Right lobe of liver (tissue), 6 donors: ENCODE data around the gene POMC. TPM values are rescaled to one million over a fixed set of nuclear protein-coding genes. Genes with fewer than 3 reads are reported as not detected.
"Not testable (repeated sequence)": the region's sequence is repeated elsewhere in the genome, so short reads cannot be mapped to it uniquely, and the experiment has no call there.

Experiments used
- ATAC-seq, 4 donors: fragments of 200-7000 bp; cut with Tn5 transposase; one replicate each; pipeline ENCODE4 v1.9.1; 2020; ENCODE audit warnings: mild to moderate bottlenecking in 4 of 4, moderate library complexity in 4 of 4
- DNase-seq, 3 donors: peaks; one replicate each; pipeline ENCODE4 v3.0.0-alpha.2; 2020
- H3K27ac ChIP-seq, 3 donors: fragments of 200-600 bp; one replicate each; pipeline ENCODE4 v1.8.0; 2022
- H3K27me3 ChIP-seq, 2 donors: fragments of 200-600 bp; one replicate each; pipeline ENCODE4 v1.8.0; 2022
- H3K36me3 ChIP-seq, 4 donors: fragments of 200-600 bp; sonication (generic) in 1 of 4; one replicate each; pipeline versions ENCODE4 v1.5.1 to v1.8.0; 2017 to 2022; ENCODE audit warnings: control low read depth in 1 of 4
- H3K4me1 ChIP-seq, 4 donors: fragments of 200-600 bp; sonication (generic) in 1 of 4; one replicate each; pipeline versions ENCODE4 v1.5.1 to v1.8.0; 2017 to 2022; ENCODE audit warnings: control low read depth in 1 of 4
- H3K4me3 ChIP-seq, 3 donors: fragments of 200-600 bp; one replicate each; pipeline ENCODE4 v1.8.0; 2022
- H3K9me3 ChIP-seq, 4 donors: fragments of 200-600 bp; sonication (generic) in 1 of 4; one replicate each; pipeline versions ENCODE4 v1.5.1 to v1.8.0; 2017 to 2022; ENCODE audit warnings: control low read depth in 1 of 4
- POLR2A ChIP-seq: fragments of 450-650 bp; IDR thresholded peaks from one replicate; pipeline ENCODE4 v1.6.1; 2017; ENCODE audit warnings: antibody characterized with exemption, mild to moderate bottlenecking
- WGBS: methylation state at CpG from one replicate; pipeline ENCODE4 v1.1.6; 2018; ENCODE audit warnings: low coverage, low lambda C conversion rate; ENCODE audit not compliant: insufficient coverage; ENCODE audit errors: missing lambda C conversion rate; 5-methylcytosine and 5-hydroxymethylcytosine counted together
- intact Hi-C, 2 donors: fragments of 100-400 bp; cut with DNase I; formaldehyde crosslinking; loops; one replicate each; pipeline versions ENCODE4 v1.11.2 to v1.14.1; 2022
- total RNA-seq, 6 experiments: library from RNA; depleted of rRNA in 2 of 6; stranded (reverse); fragments of >200 nt in 2 of 6; fragmentation: NEBNext Ultra II Directional in 3 of 6; extraction: Animal tissue kit (Norgen Biotek cat#: 25700) in 3 of 6; gene quantifications; one replicate each; pipeline versions ENCODE4 v1.1.0 to v1.2.4, GENCODE V29; 2016 to 2023
- TF ChIP-seq, protein P1 (sequence below), 4 donors: fragments of 200-600 bp in 3 of 4; fragments of 450-650 bp in 1 of 4; IDR thresholded peaks; one replicate each; pipeline versions ENCODE4 v1.5.1 to v1.8.0; 2016 to 2022; ENCODE audit warnings: antibody characterized with exemption in 4 of 4, mild to moderate bottlenecking in 2 of 4
- donor health status: DM: no; HTN: yes; CAD: no.
- donor health status: DM: no; HTN: no; CAD: no.
- donor health status: DM: no; HTN: no; CAD: no.
- donor health status: DM: no; HTN: yes; CAD: no.
- donor health status: DM: no; HTN: yes; CAD: no.

POMC gene
- total RNA-seq, 6 experiments from 2014 or later, result 0.30 to 1.6 (median 0.57) TPM

DNA sequence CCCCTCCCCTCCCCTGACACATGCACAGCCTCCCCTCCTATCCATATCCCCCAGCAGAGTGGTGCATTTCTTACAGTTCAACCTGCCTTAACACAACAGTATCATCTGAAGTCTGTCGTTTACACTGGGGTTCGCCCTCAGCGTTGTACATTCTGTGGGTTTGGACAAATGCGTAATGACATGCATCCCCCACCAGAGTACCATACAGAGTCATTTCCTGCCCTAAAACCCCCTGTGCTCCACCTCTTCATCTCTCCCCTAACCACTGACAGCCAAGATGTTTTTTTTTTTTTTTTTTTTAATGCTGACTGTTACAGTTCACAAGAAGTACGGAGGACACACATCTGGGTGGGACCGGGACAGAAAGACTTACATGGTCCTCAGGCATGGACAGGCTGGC, 22.6 kb downstream of the POMC start:
- Histone ChIP-seq H3K4me1 (no peaks in the 10 kb centered on the region), H3K36me3 (no peaks in the 10 kb centered on the region), H3K9me3 (no peaks in the 10 kb centered on the region), H3K27ac (no peak overlapping the region), H3K4me3 (no peak overlapping the region), H3K27me3 (no peaks in the 10 kb centered on the region)
- TF ChIP-seq, protein P1, sequence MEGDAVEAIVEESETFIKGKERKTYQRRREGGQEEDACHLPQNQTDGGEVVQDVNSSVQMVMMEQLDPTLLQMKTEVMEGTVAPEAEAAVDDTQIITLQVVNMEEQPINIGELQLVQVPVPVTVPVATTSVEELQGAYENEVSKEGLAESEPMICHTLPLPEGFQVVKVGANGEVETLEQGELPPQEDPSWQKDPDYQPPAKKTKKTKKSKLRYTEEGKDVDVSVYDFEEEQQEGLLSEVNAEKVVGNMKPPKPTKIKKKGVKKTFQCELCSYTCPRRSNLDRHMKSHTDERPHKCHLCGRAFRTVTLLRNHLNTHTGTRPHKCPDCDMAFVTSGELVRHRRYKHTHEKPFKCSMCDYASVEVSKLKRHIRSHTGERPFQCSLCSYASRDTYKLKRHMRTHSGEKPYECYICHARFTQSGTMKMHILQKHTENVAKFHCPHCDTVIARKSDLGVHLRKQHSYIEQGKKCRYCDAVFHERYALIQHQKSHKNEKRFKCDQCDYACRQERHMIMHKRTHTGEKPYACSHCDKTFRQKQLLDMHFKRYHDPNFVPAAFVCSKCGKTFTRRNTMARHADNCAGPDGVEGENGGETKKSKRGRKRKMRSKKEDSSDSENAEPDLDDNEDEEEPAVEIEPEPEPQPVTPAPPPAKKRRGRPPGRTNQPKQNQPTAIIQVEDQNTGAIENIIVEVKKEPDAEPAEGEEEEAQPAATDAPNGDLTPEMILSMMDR (IDR thresholded peaks at IDR 0.05), result no peak
- TF ChIP-seq POLR2A, result no peak
- ATAC-seq (no peak), DNase-seq (peak in 1 of 3 donors; percentile 5)
- WGBS, result 72% methylated on average over 6 of the region's 6 CpGs
- intact Hi-C loops, result no loop called here

DNA sequence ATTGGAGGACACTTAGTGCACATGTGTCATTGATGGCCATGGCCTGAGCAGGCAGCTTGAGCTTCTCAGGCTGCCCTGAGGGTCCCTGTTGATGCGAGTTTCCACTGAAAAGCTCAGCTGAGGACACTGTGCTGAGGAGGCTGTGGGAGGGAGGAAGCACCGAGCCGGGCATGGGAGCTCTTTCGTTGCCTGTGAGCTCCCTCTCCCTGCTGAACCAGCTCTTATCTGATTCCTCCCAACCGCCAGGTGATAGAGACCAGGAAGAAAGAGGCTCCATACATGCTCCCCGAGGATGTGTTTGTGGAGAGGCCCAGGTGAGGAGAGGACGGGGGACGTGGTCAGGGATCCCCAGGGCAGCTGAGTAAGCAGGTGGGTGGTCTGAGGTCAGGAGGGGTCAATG, 27.3 kb downstream of the POMC start:
- H3K9me3 ChIP-seq, result no peaks in the 10 kb centered on the region

DNA sequence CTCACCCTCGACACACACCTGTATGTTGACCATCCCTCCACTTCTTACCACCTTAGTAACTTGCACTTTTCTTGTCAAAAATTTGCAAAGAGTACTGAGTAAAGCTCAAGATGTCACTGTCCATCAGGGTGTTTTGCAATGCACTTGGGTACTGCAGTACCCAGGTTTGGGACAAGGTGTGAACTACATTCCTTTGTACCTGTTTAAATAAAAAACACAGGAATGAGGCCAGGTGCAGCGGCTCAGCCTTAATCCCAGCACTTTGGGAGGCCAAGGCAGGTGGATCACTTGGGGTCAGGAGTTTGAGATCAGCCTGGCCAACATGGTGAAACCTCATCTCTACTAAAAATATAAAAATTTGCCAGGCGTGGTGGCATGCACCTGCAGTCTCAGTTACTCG, 27.8 kb downstream of the POMC start:
- DNase-seq, H3K4me3 ChIP-seq, H3K36me3 ChIP-seq, H3K4me1 ChIP-seq, ATAC-seq, H3K9me3 ChIP-seq, intact Hi-C loops, H3K27me3 ChIP-seq, H3K27ac ChIP-seq: not testable (repeated sequence)
- WGBS, result 70% methylated on average over 3 of the region's 4 CpGs

More for the DNA sequence above, 27.3 kb downstream of the POMC start:
- Histone ChIP-seq H3K4me1 (no peaks in the 10 kb centered on the region), H3K4me3 (no peak overlapping the region), H3K27ac (no peak overlapping the region), H3K36me3 (no peaks in the 10 kb centered on the region), H3K27me3 (no peaks in the 10 kb centered on the region)
- DNase-seq (no peak), ATAC-seq (no peak)
- no peak for TF ChIP-seq POLR2A
- TF ChIP-seq, protein P1 (IDR thresholded peaks at IDR 0.05), result no peak
- intact Hi-C loops, result no loop called here
- 43% methylated on average over 4 of the region's 8 CpGs for WGBS

DNA sequence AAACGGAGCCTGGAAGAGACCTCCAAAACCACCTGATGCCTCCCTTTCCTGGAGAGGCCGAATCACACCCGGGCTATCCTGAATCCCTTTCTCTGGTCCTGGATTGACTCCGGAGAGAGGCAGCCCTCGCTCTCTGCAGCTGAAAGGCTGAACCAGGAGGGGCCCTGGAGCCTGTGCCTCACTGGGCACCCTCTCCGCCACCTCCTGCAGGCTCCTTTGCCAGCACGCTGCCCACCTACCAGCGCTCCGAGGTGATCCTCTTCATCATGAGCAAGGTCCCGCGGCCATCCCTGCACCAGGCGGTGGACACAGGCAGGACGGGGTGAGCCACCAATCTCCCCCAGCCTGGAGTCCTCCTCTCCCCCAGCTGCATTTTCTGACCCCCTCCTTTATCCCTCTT, 35.7 kb downstream of the POMC start:
- DNase-seq (no peak), ATAC-seq (no peak)
- no peaks in the 10 kb centered on the region for H3K9me3 ChIP-seq
- no peaks in the 10 kb centered on the region for H3K4me1 ChIP-seq
- no peaks in the 10 kb centered on the region for H3K27me3 ChIP-seq
- H3K27ac ChIP-seq, result no peak overlapping the region
- H3K36me3 ChIP-seq, result no peaks in the 10 kb centered on the region
- TF ChIP-seq POLR2A, result no peak
- TF ChIP-seq, protein P1 (IDR thresholded peaks at IDR 0.05), result no peak
- 100% methylated on average over 1 of the region's 13 CpGs for WGBS
- no peak overlapping the region for H3K4me3 ChIP-seq
- intact Hi-C loops, result loop anchor here in 1 of 2 donors (10.0 kb wide), 1 partner anchor 148 kb away; no protein-coding TSS in a partner anchor

DNA sequence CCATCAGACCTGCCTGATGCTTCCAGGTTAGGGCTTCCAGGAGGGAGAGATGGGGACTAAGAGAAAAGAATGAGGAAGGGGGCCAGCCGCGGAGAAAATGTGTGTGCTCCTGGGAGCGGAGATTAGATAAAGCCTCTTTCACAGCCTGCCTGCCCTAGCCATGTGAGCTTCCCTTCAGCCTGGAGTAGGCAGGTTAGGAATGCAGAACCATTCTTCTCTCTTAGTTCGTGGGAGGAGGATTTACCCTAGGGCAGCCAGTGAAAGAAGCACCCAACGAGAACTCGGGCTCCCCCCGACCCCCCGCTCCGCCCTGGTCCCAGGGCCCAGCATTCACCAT, 36.1 kb downstream of the POMC start:
- 0% methylated on average over 1 of the region's 9 CpGs for WGBS
- Histone ChIP-seq H3K27ac (no peak overlapping the region), H3K9me3 (no peaks in the 10 kb centered on the region), H3K36me3 (no peaks in the 10 kb centered on the region), H3K27me3 (no peaks in the 10 kb centered on the region), H3K4me3 (no peak overlapping the region), H3K4me1 (no peaks in the 10 kb centered on the region)
- TF ChIP-seq, protein P1 (IDR thresholded peaks at IDR 0.05), result no peak
- no peak for TF ChIP-seq POLR2A
- intact Hi-C loops, result loop anchor here in 1 of 2 donors (10.0 kb wide), 1 partner anchor 147 kb away; no protein-coding TSS in a partner anchor
- no peak for ATAC-seq
- no peak for DNase-seq
